ENCODE data around the gene MDP1. TPM values are rescaled to one million over a fixed set of nuclear protein-coding genes. Genes with fewer than 3 reads are reported as not detected.

MDP1 gene
- total RNA-seq, result 10 to 100 TPM in 3 of 4 donors, 1 to 10 TPM in 1; 6.7 to 19.2 (median 13.9) TPM

GRCh38 chr14:24215495-24216344, at the start of gene MDP1:
TSS of gene MDP1 (minus strand) at chr14:24216066. CDS start at chr14:24215955, 111 bp downstream.
- TF ChIP-seq, protein P1, sequence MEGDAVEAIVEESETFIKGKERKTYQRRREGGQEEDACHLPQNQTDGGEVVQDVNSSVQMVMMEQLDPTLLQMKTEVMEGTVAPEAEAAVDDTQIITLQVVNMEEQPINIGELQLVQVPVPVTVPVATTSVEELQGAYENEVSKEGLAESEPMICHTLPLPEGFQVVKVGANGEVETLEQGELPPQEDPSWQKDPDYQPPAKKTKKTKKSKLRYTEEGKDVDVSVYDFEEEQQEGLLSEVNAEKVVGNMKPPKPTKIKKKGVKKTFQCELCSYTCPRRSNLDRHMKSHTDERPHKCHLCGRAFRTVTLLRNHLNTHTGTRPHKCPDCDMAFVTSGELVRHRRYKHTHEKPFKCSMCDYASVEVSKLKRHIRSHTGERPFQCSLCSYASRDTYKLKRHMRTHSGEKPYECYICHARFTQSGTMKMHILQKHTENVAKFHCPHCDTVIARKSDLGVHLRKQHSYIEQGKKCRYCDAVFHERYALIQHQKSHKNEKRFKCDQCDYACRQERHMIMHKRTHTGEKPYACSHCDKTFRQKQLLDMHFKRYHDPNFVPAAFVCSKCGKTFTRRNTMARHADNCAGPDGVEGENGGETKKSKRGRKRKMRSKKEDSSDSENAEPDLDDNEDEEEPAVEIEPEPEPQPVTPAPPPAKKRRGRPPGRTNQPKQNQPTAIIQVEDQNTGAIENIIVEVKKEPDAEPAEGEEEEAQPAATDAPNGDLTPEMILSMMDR (IDR thresholded peaks at IDR 0.05 in 4 of 5, conservative IDR thresholded peaks at IDR 0.05 in 1 of 5), result peak in 3 of 5 experiments; percentile 30 to 60 (median 45)
- TF ChIP-seq POLR2A (IDR thresholded peaks at IDR 0.05), result peak; percentile 68 to 84
- in situ Hi-C loops (cut with MboI; ENCODE audit: low sequenced_read_pairs in 4 of 4) (no loop called here), intact Hi-C loops (cut with DNase I; ENCODE audit: low total_unique reads) (loop anchor here (1.0 to 2.0 kb wide), 2 partner anchors 21 to 27 kb away; partner anchors contain the start of genes TINF2 and TM9SF1)
- peak; percentile 64 to 82 for DNase-seq
- Histone ChIP-seq H3K27me3 (no peaks in the 10 kb centered on the region), H3K9me3 (no peaks in the 10 kb centered on the region), H3K4me3 (peak within 1 kb of the TSS; percentile 70 to 87 (median 76)), H3K36me3 (peaks cover 0 to 23% of the 10 kb centered on the region in 2 donors), H3K27ac (peak within 1 kb of the TSS; percentile 83 to 94 (median 91)), H3K4me1 (peaks cover 28 to 29% of the 10 kb centered on the region in 2 donors)
- ATAC-seq, result peak; percentile 78 to 81

- H3K27me3 ChIP-seq, result no peaks in the 10 kb centered on the region
- ATAC-seq (no peak), DNase-seq (no peak)
- H3K4me3 ChIP-seq, result no peak overlapping the region
- no peaks in the 10 kb centered on the region for H3K4me1 ChIP-seq
- in situ Hi-C loops (cut with MboI; ENCODE audit: low sequenced_read_pairs in 4 of 4) (no loop called here), intact Hi-C loops (cut with DNase I; ENCODE audit: low total_unique reads) (no loop called here)
- H3K27ac ChIP-seq, result no peak overlapping the region
- peaks cover 0 to 34% of the 10 kb centered on the region in 2 donors for H3K36me3 ChIP-seq
- H3K9me3 ChIP-seq, result no peaks in the 10 kb centered on the region
- TF ChIP-seq, protein P1 (IDR thresholded peaks at IDR 0.05 in 4 of 5, conservative IDR thresholded peaks at IDR 0.05 in 1 of 5), result no peak
- TF ChIP-seq POLR2A (IDR thresholded peaks at IDR 0.05), result no peak
Observed at GRCh38 chr14:24264298-24264697, 48.4 kb upstream of the MDP1 start.

DNA sequence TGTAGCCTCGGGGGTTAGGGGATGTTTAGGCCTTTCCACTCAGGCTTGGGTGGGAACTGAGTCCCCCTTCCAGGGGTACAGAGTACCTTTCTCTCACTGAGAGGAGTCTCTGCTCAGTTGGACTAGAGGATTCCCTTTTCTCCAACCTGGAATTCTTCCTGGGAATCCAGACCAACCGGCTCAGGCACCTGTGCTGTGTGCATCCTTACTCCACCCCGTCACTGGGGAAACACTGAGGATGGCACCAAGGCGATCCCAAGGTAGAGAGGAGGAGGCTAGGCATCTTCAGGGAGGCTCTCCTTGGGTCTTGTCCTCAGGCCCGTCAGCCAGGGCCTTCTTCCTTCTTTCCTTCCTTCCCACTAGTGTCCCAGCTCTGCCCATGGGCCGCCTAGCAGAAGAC, 48.0 kb upstream of the MDP1 start:
- Histone ChIP-seq H3K4me3 (no peak overlapping the region), H3K9me3 (no peaks in the 10 kb centered on the region), H3K27me3 (no peaks in the 10 kb centered on the region), H3K36me3 (peaks cover 0 to 29% of the 10 kb centered on the region in 2 donors), H3K27ac (no peak overlapping the region), H3K4me1 (no peaks in the 10 kb centered on the region)
- in situ Hi-C loops (cut with MboI; ENCODE audit: low sequenced_read_pairs in 4 of 4), result no loop called here
- ATAC-seq (no peak), DNase-seq (no peak)
- TF ChIP-seq POLR2A (IDR thresholded peaks at IDR 0.05), result no peak
- TF ChIP-seq, protein P1 (IDR thresholded peaks at IDR 0.05 in 4 of 5, conservative IDR thresholded peaks at IDR 0.05 in 1 of 5), result no peak
- intact Hi-C loops (cut with DNase I; ENCODE audit: low total_unique reads), result no loop called here

- Histone ChIP-seq H3K27me3 (no peaks in the 10 kb centered on the region), H3K9me3 (no peaks in the 10 kb centered on the region), H3K27ac (no peak within 1 kb of the TSS), H3K4me3 (no peak within 1 kb of the TSS), H3K4me1 (no peaks in the 10 kb centered on the region), H3K36me3 (peaks cover 0 to 28% of the 10 kb centered on the region in 2 donors)
- intact Hi-C loops (cut with DNase I; ENCODE audit: low total_unique reads) (no loop called here), in situ Hi-C loops (cut with MboI; ENCODE audit: low sequenced_read_pairs in 4 of 4) (no loop called here)
- no peak for TF ChIP-seq POLR2A (IDR thresholded peaks at IDR 0.05)
- TF ChIP-seq, protein P1 (IDR thresholded peaks at IDR 0.05 in 4 of 5, conservative IDR thresholded peaks at IDR 0.05 in 1 of 5), result no peak
- no peak for DNase-seq
- no peak for ATAC-seq
Observed at GRCh38 chr14:24262821-24263733, 47.2 kb upstream of the MDP1 start, which contains the start of gene TGM1. TSS of gene TGM1 (minus strand) at chr14:24263177. CDS start at chr14:24262352, 825 bp downstream.

Data from gastrocnemius medialis (tissue), 4 donors.